HepG2 (cell line): ENCODE measurements around the gene LRRC73.

ENCODE experiments used
- JUN ChIP-seq: sonication (generic); formaldehyde crosslinking; IDR thresholded peaks from 2 replicates; pipeline ENCODE4 v1.4.0; 2020; ENCODE audit warnings: mild to moderate bottlenecking, missing genetic modification reagents
- ZNF138 ChIP-seq: sonication (generic); formaldehyde crosslinking; IDR thresholded peaks from 2 replicates; pipeline ENCODE4 v1.5.0; 2020; ENCODE audit warnings: mild to moderate bottlenecking, low read depth, missing genetic modification reagents
- TF ChIP-seq, protein P1 (sequence below), 2 experiments: IDR thresholded peaks; 2 replicates each; pipeline ENCODE4 v1.6.1; 2011 to 2012; ENCODE audit warnings: low read length in 2 of 2, borderline replicate concordance in 1 of 2, low read depth in 1 of 2, mild to moderate bottlenecking in 1 of 2, moderate library complexity in 1 of 2
- TF ChIP-seq, protein P2 (sequence below): sonication (generic); formaldehyde crosslinking; IDR thresholded peaks from 2 replicates; pipeline ENCODE4 v1.8.0; 2023; ENCODE audit warnings: mild to moderate bottlenecking, missing genetic modification reagents
- TF ChIP-seq, protein P3 (sequence below): sonication (generic); formaldehyde crosslinking; IDR thresholded peaks from 2 replicates; pipeline ENCODE4 v1.5.0; 2020; ENCODE audit warnings: missing genetic modification reagents
- TF ChIP-seq, protein P4 (sequence below): sonication (generic); formaldehyde crosslinking; IDR thresholded peaks from 2 replicates; pipeline ENCODE4 v1.5.0; 2020; ENCODE audit warnings: missing genetic modification reagents

DNA sequence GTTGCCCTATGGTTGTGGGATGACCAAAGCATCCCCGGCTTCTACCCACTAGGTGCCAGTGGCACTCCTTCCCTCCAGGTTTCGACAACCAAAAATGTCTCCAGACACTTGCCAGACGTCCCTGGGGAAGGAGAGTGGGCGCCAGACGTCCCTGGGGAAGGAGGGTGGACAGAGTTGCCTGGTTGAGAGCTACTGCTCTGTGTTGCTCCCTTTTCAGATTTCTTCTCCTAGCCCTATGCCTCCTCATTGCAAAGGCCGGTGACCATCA is 13.1 kb downstream of the LRRC73 start:
- TF ChIP-seq, protein P1, sequence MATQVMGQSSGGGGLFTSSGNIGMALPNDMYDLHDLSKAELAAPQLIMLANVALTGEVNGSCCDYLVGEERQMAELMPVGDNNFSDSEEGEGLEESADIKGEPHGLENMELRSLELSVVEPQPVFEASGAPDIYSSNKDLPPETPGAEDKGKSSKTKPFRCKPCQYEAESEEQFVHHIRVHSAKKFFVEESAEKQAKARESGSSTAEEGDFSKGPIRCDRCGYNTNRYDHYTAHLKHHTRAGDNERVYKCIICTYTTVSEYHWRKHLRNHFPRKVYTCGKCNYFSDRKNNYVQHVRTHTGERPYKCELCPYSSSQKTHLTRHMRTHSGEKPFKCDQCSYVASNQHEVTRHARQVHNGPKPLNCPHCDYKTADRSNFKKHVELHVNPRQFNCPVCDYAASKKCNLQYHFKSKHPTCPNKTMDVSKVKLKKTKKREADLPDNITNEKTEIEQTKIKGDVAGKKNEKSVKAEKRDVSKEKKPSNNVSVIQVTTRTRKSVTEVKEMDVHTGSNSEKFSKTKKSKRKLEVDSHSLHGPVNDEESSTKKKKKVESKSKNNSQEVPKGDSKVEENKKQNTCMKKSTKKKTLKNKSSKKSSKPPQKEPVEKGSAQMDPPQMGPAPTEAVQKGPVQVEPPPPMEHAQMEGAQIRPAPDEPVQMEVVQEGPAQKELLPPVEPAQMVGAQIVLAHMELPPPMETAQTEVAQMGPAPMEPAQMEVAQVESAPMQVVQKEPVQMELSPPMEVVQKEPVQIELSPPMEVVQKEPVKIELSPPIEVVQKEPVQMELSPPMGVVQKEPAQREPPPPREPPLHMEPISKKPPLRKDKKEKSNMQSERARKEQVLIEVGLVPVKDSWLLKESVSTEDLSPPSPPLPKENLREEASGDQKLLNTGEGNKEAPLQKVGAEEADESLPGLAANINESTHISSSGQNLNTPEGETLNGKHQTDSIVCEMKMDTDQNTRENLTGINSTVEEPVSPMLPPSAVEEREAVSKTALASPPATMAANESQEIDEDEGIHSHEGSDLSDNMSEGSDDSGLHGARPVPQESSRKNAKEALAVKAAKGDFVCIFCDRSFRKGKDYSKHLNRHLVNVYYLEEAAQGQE (IDR thresholded peaks at IDR 0.05; ENCODE audit: borderline replicate concordance in 1 of 2, low read depth in 1 of 2, low read length in 2 of 2) = no peak
- TF ChIP-seq ZNF138 (CRISPR knock-in tag) = no peak
- TF ChIP-seq, protein P2, sequence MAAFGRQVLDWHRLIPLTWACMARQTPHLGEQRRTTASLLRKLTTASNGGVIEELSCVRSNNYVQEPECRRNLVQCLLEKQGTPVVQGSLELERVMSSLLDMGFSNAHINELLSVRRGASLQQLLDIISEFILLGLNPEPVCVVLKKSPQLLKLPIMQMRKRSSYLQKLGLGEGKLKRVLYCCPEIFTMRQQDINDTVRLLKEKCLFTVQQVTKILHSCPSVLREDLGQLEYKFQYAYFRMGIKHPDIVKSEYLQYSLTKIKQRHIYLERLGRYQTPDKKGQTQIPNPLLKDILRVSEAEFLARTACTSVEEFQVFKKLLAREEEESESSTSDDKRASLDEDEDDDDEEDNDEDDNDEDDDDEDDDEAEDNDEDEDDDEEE (CRISPR knock-in tag) = no peak
- TF ChIP-seq, protein P3, sequence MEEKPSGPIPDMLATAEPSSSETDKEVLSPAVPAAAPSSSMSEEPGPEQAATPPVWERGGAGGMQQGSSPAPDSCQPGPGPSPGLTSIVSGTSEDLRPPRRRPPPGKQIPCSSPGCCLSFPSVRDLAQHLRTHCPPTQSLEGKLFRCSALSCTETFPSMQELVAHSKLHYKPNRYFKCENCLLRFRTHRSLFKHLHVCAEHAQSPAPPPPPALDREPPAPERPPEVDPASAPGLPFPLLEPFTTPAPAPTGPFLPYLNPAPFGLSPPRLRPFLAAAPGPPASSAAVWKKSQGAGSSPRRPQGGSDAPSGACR (CRISPR knock-in tag) = no peak
- no peak for TF ChIP-seq JUN (CRISPR knock-in tag)
- TF ChIP-seq, protein P4, sequence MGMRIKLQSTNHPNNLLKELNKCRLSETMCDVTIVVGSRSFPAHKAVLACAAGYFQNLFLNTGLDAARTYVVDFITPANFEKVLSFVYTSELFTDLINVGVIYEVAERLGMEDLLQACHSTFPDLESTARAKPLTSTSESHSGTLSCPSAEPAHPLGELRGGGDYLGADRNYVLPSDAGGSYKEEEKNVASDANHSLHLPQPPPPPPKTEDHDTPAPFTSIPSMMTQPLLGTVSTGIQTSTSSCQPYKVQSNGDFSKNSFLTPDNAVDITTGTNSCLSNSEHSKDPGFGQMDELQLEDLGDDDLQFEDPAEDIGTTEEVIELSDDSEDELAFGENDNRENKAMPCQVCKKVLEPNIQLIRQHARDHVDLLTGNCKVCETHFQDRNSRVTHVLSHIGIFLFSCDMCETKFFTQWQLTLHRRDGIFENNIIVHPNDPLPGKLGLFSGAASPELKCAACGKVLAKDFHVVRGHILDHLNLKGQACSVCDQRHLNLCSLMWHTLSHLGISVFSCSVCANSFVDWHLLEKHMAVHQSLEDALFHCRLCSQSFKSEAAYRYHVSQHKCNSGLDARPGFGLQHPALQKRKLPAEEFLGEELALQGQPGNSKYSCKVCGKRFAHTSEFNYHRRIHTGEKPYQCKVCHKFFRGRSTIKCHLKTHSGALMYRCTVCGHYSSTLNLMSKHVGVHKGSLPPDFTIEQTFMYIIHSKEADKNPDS (CRISPR knock-in tag) = no peak
